SU-DHL-6 (cell line): ENCODE results near the gene AP2M1.

ENCODE experiments used
- H2AFZ ChIP-seq: fragments of 200-600 bp; sonication (generic); 2 replicates; pipeline ENCODE4 v1.6.1; 2014; ENCODE audit warnings: low read depth, mild to moderate bottlenecking, moderate library complexity, mixed read lengths, antibody characterized with exemption, low read length; ENCODE audit not compliant: severe bottlenecking
- H3F3A ChIP-seq: fragments of 200-600 bp; shearing (Covaris generic); 2 replicates; pipeline ENCODE4 v1.6.0; 2016; ENCODE audit warnings: antibody characterized with exemption, mild to moderate bottlenecking; ENCODE audit not compliant: insufficient read depth
- H3K27ac ChIP-seq: fragments of 200-600 bp; sonication (generic); 2 replicates; pipeline ENCODE4 v1.5.1; 2016; ENCODE audit warnings: low read depth, mild to moderate bottlenecking, low read length, moderate library complexity, mixed read lengths
- H3K27me3 ChIP-seq: fragments of 200-600 bp; sonication (generic), shearing (Covaris generic); 2 replicates; pipeline ENCODE4 v1.6.0; 2014; ENCODE audit warnings: mild to moderate bottlenecking, low read length
- H3K36me3 ChIP-seq: fragments of 200-600 bp; sonication (generic); 2 replicates; pipeline ENCODE4 v1.6.1; 2014; ENCODE audit warnings: mild to moderate bottlenecking, low read length, mixed read lengths
- H3K4me2 ChIP-seq: fragments of 300-600, 200-600 bp; shearing (Covaris generic), sonication (generic); 2 replicates; pipeline ENCODE4 v1.6.0; 2014; ENCODE audit warnings: low read length, low read depth, mild to moderate bottlenecking; ENCODE audit not compliant: poor library complexity, severe bottlenecking
- H3K4me3 ChIP-seq: fragments of 200-600 bp; sonication (generic); 2 replicates; pipeline ENCODE4 v1.5.1; 2014; ENCODE audit warnings: antibody characterized with exemption, low read length, mild to moderate bottlenecking, mixed read lengths; ENCODE audit not compliant: insufficient read depth, poor library complexity, severe bottlenecking
- H3K79me2 ChIP-seq: fragments of 200-600 bp; sonication (generic); 2 replicates; pipeline ENCODE4 v1.6.1; 2014; ENCODE audit warnings: mild to moderate bottlenecking, low read length, moderate library complexity; ENCODE audit not compliant: insufficient read depth
- H3K9ac ChIP-seq: fragments of 200-600 bp; sonication (generic); 2 replicates; pipeline ENCODE4 v1.7.0; 2014; ENCODE audit warnings: mild to moderate bottlenecking, low read length
- H3K9me2 ChIP-seq: fragments of 200-600 bp; sonication (generic); replicated peaks from 2 replicates; pipeline ENCODE4 v1.6.1; 2014; ENCODE audit warnings: low read length; ENCODE audit not compliant: insufficient read depth
- H3K9me3 ChIP-seq: fragments of 200-600 bp; sonication (generic); 2 replicates; pipeline ENCODE4 v1.6.1; 2014; ENCODE audit warnings: low read length, mixed read lengths; ENCODE audit not compliant: insufficient read depth
- H4K20me1 ChIP-seq: fragments of 200-600 bp; sonication (generic); 2 replicates; pipeline ENCODE4 v1.6.1; 2014; ENCODE audit warnings: low read depth, mild to moderate bottlenecking, antibody characterized with exemption, low read length, moderate library complexity, mixed read lengths
- EZH2phosphoT487 ChIP-seq: fragments of 200-600 bp; sonication (generic), shearing (Covaris generic); conservative IDR thresholded peaks from 2 replicates; pipeline ENCODE4 v1.6.1; 2018; ENCODE audit warnings: mild to moderate bottlenecking, antibody characterized with exemption, low read length, moderate library complexity, mixed read lengths
- TF ChIP-seq, protein P1 (sequence below): fragments of 200-600 bp; sonication (generic); IDR thresholded peaks from one replicate; pipeline ENCODE4 v1.5.1; 2017; ENCODE audit warnings: antibody characterized with exemption, mild to moderate bottlenecking, low read length, moderate library complexity; ENCODE audit not compliant: insufficient read depth, poor library complexity, severe bottlenecking

Gene AP2M1

GRCh38 chr3:184135149-184135910, 39.3 kb upstream of the AP2M1 start, which contains the start of gene EIF2B5:
Gene EIF2B5 (plus strand): TSS chr3:184135358. CDS start chr3:184135386, 28 bp downstream.
- peaks cover 45% of the 10 kb centered on the region for H3K79me2 ChIP-seq
- H3K36me3 ChIP-seq, result no peaks in the 10 kb centered on the region
- peak within 1 kb of the TSS; percentile 91 for H3K4me2 ChIP-seq
- TF ChIP-seq EZH2phosphoT487, result no peak
- TF ChIP-seq, protein P1, sequence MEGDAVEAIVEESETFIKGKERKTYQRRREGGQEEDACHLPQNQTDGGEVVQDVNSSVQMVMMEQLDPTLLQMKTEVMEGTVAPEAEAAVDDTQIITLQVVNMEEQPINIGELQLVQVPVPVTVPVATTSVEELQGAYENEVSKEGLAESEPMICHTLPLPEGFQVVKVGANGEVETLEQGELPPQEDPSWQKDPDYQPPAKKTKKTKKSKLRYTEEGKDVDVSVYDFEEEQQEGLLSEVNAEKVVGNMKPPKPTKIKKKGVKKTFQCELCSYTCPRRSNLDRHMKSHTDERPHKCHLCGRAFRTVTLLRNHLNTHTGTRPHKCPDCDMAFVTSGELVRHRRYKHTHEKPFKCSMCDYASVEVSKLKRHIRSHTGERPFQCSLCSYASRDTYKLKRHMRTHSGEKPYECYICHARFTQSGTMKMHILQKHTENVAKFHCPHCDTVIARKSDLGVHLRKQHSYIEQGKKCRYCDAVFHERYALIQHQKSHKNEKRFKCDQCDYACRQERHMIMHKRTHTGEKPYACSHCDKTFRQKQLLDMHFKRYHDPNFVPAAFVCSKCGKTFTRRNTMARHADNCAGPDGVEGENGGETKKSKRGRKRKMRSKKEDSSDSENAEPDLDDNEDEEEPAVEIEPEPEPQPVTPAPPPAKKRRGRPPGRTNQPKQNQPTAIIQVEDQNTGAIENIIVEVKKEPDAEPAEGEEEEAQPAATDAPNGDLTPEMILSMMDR, result no peak
- no peaks in the 10 kb centered on the region for H3K9me2 ChIP-seq
- H4K20me1 ChIP-seq, result no peaks in the 10 kb centered on the region
- H3K9ac ChIP-seq, result peak within 1 kb of the TSS; percentile 83
- peak within 1 kb of the TSS; percentile 64 for H2AFZ ChIP-seq
- peak within 1 kb of the TSS; percentile 84 for H3K4me3 ChIP-seq
- H3K27me3 ChIP-seq, result no peaks in the 10 kb centered on the region
- H3K27ac ChIP-seq, result peak within 1 kb of the TSS; percentile 70
- H3F3A ChIP-seq, result peaks cover 17% of the 10 kb centered on the region; the same call in 1 of the 2 replicates
- no peaks in the 10 kb centered on the region for H3K9me3 ChIP-seq

DNA sequence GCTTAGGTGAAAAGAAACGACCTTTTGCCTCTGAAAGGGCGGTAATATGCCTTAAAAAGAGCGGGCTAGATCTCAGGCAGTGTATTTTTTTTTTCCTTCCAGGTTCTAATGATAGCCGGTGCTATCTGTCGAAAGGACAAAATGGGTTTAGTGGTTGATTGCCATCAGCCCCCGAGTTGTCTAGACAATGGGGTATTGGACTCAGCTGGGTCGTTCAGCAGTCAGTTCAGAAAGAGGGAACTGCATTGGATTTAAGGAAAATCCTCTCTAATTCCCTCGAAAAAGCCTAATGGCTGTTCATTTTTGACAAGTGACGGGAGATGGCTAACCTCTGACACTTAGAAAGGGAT, 38.8 kb upstream of the AP2M1 start:
- H3K27ac ChIP-seq, result peak overlapping the region; percentile 70
- no peak for TF ChIP-seq EZH2phosphoT487
- TF ChIP-seq, protein P1, result no peak
- no peak overlapping the region for H2AFZ ChIP-seq
- no peaks in the 10 kb centered on the region for H3K9me3 ChIP-seq
- no peaks in the 10 kb centered on the region for H4K20me1 ChIP-seq
- peaks cover 46% of the 10 kb centered on the region for H3K79me2 ChIP-seq
- H3K4me2 ChIP-seq, result peak overlapping the region; percentile 91
- H3K4me3 ChIP-seq, result peak overlapping the region; percentile 84
- H3K36me3 ChIP-seq, result peaks cover 2% of the 10 kb centered on the region; the same call in 1 of the 2 replicates
- H3K9ac ChIP-seq, result peak overlapping the region; percentile 83
- H3F3A ChIP-seq, result peaks cover 17% of the 10 kb centered on the region; the same call in 1 of the 2 replicates
- no peaks in the 10 kb centered on the region for H3K9me2 ChIP-seq
- H3K27me3 ChIP-seq, result no peaks in the 10 kb centered on the region

DNA sequence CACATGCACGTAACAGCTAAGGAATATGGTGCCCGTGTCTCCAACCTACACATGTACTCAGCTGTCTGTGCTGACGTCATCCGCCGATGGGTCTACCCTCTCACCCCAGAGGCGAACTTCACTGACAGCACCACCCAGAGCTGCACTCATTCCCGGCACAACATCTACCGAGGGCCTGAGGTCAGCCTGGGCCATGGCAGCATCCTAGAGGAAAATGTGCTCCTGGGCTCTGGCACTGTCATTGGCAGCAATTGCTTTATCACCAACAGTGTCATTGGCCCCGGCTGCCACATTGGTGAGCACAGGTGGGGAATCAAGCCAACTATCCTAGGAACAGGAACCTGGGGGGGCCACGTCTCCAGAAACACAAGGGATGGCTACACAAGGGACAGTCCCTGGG, 34.2 kb upstream of the AP2M1 start:
- Histone ChIP-seq H3K79me2 (peaks cover 34% of the 10 kb centered on the region), H3K9me2 (no peaks in the 10 kb centered on the region), H3K4me2 (no peak overlapping the region), H3K9me3 (no peaks in the 10 kb centered on the region), H3K9ac (no peak overlapping the region), H3K27ac (no peak overlapping the region), H4K20me1 (no peaks in the 10 kb centered on the region), H3K36me3 (peaks cover 5% of the 10 kb centered on the region; the same call in 1 of the 2 replicates), H2AFZ (no peak overlapping the region), H3F3A (peaks cover 7% of the 10 kb centered on the region; the same call in 1 of the 2 replicates), H3K27me3 (no peaks in the 10 kb centered on the region), H3K4me3 (no peak overlapping the region)
- TF ChIP-seq, protein P1, result no peak
- no peak for TF ChIP-seq EZH2phosphoT487
